WI38 (cell line): ENCODE data around the gene MOB4.
A peak's percentile ranks its signal among the peaks of the same experiment; 100 is the strongest.
"Not testable (repeated sequence)": the region's sequence is repeated elsewhere in the genome, so short reads cannot be mapped to it uniquely, and the experiment has no call there.

Experiments
- H3K4me3 ChIP-seq: 2 replicates; pipeline ENCODE4 v1.5.1; 2011; ENCODE audit warnings: low read depth, mild to moderate bottlenecking, control low read depth, low read length
- CTCF ChIP-seq: IDR thresholded peaks from 2 replicates; pipeline ENCODE4 v1.5.1; 2012; ENCODE audit warnings: low read depth, mild to moderate bottlenecking, control low read depth, low read length

Gene MOB4

DNA sequence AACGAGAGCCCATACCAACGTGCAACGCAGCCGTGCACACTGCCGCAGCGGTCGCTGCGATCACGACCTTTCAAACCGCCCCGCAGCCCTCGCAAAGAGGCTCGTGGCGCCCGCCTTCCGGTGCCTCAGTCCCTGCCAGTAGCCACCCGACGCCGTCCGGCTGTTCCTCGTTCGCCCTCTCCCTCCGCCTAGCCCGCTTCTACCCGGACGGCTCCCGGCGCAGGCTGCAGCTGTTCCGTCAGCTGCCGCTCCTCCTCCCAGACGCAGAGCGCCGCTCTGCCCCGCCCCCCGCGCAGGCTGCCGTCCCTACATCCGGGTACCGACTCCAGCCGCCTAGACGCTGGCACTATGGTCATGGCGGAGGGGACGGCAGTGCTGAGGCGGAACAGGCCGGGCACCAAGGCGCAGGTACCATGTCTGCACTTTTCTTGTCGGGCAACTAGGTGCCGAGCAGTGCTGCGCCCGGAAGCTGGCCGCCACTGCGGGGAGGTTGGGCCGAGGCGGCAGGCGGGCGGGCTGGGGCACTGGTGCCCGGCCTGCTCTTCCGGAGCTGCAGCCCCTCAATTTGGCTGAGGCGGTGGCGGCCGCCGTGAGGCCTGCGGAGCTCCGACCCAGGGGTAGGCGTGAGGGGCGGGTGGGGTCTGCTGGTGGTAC, at the start of gene MOB4:
Gene MOB4 (plus strand): TSS at position 328 of the 654 bp plus-strand sequence. CDS start 21 bp downstream, at position 349.
- H3K4me3 ChIP-seq = peak within 1 kb of the TSS; percentile 93
- TF ChIP-seq CTCF = no peak

DNA sequence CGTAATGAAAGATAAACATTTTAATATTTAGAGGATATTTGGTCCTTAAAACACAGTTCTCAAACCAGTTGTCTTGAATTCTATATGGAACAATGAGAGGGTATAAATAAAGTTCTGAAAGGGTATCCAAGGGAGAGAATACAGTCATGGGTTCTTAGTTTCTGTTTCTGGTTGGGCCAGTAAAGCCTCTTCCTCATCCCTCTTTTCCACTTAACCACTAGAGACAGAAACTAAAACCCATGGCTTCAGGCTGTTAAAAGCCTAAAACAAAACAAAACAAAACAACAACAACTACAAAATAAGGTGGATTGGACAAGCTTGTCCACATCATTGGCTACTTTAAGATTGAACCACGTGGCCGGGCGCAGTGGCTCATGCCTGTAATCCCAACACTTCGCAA, 43.7 kb upstream of the MOB4 start:
- no peak overlapping the region for H3K4me3 ChIP-seq
- no peak for TF ChIP-seq CTCF

DNA sequence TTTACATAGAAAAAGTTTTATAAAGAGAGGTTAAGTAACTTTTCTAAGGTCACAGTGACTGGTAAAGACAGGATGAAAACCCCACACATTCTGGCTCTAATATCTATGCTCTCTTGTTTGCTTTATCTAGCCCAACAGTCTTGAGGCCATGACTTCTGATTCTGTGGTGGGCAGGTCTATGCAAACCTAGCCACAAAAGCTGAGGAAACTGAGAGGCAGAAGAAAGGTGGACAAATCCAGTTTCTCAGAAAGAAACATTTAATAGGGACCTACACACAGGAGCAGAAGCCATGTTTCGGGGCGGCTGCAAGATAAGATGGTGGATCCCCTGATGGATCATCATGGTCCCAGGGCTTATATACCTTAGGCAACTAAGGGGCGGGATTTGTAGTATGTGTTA, 38.1 kb upstream of the MOB4 start:
- no peak for TF ChIP-seq CTCF
- no peak overlapping the region for H3K4me3 ChIP-seq

DNA sequence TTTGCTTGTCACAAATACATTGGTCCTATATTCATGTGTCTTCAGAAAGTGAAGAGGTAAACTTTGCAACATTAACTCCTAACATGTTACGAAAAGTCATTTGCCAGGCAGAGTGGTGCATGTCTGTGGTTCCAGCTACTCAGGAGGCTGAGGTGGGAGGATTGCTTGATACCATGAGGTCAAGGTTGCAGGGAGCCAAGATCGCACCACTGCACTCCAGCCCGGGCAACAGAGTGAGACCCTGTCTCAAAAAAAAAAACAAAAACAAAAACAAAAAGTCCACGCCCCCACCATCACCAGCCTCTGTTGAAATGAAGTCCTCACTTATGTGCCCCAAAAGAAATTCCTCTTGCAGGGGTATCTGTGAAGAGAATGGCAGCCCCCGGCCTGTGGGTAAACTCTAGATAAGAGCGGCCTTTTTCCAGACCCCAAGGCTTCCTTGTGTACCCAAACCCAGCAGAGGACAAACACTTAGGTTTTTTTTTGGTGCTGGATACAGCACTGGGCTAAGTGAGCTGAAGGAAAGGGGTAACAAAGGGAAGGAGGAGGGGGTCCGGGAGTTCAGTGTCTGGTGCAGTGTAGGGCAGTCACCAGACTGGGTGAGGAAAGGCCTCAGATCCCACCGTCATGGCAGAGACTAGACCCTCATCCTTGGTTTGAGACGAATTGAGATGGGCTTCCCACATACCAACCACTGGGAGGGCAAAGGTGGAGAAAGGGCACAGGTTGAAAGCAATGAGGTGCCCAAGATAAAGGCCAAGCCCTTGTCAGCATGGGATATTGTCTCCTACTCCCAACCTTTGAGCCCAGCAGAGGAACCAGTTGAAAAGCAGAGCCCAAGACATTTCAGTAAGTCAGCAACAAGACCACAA, 35.5 kb upstream of the MOB4 start:
- no peak for TF ChIP-seq CTCF
- no peak overlapping the region for H3K4me3 ChIP-seq

DNA sequence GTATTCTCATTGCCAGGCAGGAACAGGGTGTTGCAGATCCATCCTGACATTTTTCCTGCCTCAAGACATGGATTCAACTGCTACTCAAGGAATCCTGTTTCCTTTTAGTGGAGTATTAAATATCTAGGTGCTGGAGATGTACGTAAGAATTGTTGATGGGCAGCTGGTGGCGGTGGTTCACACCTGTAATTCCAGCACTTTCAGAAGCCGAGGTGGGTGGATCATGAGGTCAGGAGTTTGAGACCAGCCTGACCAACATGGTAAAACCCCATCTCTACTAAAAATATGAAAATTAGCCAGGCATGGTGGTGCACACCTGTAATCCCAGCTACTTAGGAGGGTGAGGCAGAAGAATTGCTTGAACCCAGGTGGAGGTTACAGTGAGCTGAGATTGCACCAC, 31.6 kb upstream of the MOB4 start:
- H3K4me3 ChIP-seq = not testable (repeated sequence)

DNA sequence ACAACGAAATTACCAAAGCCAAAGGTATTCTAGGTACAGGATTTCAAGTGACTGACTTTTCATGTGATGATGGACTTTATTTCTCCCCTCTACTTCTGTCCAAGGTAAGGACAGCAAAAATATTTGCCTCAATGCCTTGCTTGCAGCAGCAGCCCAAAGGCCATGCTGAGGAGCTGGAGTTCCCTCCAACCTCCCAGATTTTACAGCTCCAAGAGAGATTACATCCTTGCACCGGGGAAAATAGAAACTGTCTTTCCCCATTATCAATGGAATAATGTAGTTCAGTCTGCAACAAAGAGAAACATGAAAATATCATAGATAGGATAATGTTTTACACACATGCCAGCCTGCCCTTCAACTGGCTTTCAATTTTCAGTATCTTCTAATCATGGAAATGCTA, 29.7 kb upstream of the MOB4 start:
- H3K4me3 ChIP-seq = no peak overlapping the region
- no peak for TF ChIP-seq CTCF

DNA sequence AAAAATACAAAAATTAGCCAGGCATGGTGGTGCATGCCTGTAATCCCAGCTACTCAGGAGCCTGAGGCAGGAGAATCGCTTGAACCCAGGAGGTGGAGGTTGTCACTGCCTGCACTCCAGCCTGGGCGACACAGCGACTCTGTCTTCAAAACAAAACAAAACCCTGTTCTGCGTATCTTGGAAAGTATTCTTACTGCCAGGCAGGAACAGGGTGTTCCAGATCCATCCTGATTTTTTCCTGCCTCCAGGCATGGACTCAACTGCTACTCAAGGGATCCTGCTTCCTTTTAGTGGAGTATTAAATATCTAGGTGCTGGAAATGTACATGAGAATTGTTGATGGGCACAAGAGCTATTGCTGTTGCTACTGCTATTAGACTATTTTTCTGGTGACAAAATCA, 28.5 kb upstream of the MOB4 start:
- TF ChIP-seq CTCF = no peak

More for the DNA sequence above, 28.5 kb upstream of the MOB4 start:
- H3K4me3 ChIP-seq = no peak overlapping the region
